GM12865 (cell line): ENCODE measurements around the gene RGS4.

Source experiments
- DNase-seq: peaks from one replicate; pipeline ENCODE4 v3.0.0; 2010; ENCODE audit warnings: low read depth
- H3K4me3 ChIP-seq: 2 replicates; pipeline ENCODE4 v1.5.1; 2011; ENCODE audit warnings: mild to moderate bottlenecking, low read depth, low read length, control low read depth
- TF ChIP-seq, protein P1 (sequence below): IDR thresholded peaks from 2 replicates; pipeline ENCODE4 v1.5.1; 2011; ENCODE audit warnings: low read length, control low read depth, low read depth, inconsistent platforms; ENCODE audit not compliant: insufficient read depth; ENCODE audit errors: missing control alignments

RGS4 gene

DNA sequence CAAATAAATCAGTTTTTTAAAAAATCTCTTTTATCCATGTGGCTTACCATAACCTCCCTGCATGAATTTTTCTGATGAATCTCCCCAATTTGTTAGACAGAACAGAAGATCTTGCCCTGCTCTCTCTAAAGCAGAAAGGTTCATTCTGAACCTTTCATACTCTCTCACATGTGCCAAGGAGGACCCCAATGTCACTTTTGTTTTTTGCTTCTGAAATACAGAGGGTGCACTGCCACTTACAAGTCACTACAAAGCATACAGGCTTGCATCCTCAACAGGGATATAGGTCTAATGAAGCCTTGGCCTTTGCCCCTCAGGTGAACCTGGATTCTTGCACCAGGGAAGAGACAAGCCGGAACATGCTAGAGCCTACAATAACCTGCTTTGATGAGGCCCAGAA lies 4.8 kb downstream of the RGS4 start:
- TF ChIP-seq, protein P1, sequence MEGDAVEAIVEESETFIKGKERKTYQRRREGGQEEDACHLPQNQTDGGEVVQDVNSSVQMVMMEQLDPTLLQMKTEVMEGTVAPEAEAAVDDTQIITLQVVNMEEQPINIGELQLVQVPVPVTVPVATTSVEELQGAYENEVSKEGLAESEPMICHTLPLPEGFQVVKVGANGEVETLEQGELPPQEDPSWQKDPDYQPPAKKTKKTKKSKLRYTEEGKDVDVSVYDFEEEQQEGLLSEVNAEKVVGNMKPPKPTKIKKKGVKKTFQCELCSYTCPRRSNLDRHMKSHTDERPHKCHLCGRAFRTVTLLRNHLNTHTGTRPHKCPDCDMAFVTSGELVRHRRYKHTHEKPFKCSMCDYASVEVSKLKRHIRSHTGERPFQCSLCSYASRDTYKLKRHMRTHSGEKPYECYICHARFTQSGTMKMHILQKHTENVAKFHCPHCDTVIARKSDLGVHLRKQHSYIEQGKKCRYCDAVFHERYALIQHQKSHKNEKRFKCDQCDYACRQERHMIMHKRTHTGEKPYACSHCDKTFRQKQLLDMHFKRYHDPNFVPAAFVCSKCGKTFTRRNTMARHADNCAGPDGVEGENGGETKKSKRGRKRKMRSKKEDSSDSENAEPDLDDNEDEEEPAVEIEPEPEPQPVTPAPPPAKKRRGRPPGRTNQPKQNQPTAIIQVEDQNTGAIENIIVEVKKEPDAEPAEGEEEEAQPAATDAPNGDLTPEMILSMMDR, result no peak
- H3K4me3 ChIP-seq, result no peak overlapping the region
- no peak for DNase-seq

GRCh38 chr1:163074716-163075284 lies 5.6 kb downstream of the RGS4 start:
- TF ChIP-seq, protein P1, result no peak
- DNase-seq, result no peak
- H3K4me3 ChIP-seq, result no peak overlapping the region

GRCh38 chr1:163076044-163076443 lies 6.9 kb downstream of the RGS4 start:
- DNase-seq, result no peak
- H3K4me3 ChIP-seq, result no peak overlapping the region
- TF ChIP-seq, protein P1, result no peak

GRCh38 chr1:163076446-163076845 lies 7.3 kb downstream of the RGS4 start:
- H3K4me3 ChIP-seq, result no peak overlapping the region
- TF ChIP-seq, protein P1, result no peak
- no peak for DNase-seq

DNA sequence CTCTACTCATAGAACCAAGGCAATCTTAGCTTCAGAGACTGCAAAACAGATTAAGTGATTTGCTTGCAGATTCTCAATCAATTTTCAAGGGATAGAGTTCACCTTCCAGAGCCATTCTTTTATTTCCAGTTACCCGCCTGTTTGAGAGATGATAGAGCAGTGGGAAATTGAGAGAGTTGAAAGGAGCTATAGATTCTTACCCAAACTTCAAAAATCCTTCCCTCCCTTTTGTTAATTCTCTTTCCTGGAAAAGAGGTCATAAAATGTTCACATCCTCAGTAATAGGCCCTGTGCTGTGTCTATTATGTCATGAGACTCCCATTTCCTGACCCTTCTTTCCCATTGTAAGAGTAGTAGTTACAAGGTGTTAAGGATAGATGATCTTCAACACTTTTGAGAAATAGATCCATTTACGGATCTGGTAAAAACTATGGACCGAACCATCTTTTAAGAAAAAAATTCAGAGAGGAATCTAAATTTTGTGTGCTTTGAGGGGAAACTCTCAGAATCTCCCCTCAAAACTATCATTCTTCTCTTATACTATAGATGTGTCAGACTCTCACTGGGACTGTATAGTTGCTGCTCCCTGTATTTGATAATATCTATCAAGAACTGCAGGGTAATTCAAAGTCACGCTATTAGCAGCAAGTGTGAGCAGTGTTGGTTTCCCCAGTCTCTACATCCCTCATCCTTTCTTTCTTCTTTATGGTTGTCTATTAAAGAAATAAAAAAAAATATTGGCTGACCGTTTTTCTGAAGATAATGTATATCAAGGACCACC lies 8.0 kb downstream of the RGS4 start:
- no peak for DNase-seq
- H3K4me3 ChIP-seq, result no peak overlapping the region
- TF ChIP-seq, protein P1, result no peak

- H3K4me3 ChIP-seq, result no peak overlapping the region
- no peak for DNase-seq
- TF ChIP-seq, protein P1, result no peak
These were observed 13.8 kb downstream of the RGS4 start for GRCh38 chr1:163082971-163083370.
